HG03432 (cell line): ENCODE data around the gene S100A12.

Source experiments
- ATAC-seq: cut with Tn5 transposase; IDR thresholded peaks from one replicate; pipeline ENCODE4 v1.9.1; 2021; ENCODE audit warnings: mild to moderate bottlenecking, moderate library complexity; ENCODE audit not compliant: unreplicated experiment

S100A12 gene

DNA sequence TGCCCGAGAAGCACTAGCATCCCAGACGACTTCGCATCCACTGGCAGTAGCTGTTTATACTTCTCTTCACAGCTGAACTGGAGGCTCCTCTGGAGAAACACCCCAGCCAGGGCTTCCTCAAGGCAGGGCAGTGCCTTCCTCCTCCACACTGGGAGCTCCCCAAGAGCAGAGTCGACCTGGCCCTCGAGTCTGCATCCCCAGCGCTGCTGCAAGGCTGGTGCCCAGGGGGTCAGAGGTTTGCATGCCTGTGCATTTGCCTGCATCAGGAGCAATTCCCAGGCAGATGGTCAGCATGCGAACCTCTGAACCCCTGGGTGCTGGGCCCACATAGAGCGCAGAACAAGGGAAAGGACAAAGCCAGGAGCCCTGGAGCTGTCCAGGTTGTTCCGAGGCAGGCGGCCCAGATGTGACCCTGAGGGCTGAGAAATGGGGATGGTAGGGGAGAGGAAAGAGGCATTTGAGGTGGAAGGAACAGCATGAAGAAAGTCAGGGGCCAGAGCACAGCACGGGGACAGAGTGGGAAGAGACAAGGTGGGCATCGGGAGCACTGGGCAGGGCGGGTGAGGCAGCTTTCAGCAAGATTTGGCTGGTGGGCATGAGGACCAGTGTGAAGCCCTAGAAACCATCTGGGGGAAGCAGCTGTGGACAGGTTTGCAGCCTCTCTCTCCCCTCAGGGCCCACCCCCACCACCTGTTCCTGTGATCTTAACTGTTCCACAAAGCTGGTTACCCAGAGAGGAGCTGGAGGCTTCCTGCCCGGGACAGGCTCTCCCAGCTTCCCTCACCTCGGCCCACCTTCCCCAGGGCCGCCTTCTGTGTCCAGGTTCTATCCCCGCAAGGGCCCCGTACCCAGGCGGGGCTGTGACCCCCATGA is 21.9 kb upstream of the S100A12 start:
- ATAC-seq = no peak

GRCh38 chr1:153396461-153396860 is 21.0 kb upstream of the S100A12 start:
- no peak for ATAC-seq

DNA sequence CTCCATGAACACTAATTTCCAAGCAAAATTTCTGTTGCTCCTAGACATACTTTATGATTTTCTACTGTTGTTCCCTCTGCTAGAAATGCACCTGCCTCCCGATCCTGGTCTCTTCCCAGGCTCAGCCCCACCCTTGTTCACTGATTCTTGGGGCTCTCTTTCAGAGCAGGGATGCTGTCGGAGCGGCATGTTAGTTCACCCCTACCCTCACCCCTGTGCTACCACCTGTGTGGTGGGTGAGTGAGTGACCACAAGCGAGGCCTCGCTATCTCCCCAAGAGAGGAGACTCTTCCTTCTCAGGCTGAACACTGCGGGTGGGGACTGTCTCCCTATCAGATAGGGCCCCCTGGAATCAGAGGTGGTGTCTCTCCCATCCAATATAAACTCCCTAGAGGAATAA is 20.4 kb upstream of the S100A12 start:
- ATAC-seq = no peak

DNA sequence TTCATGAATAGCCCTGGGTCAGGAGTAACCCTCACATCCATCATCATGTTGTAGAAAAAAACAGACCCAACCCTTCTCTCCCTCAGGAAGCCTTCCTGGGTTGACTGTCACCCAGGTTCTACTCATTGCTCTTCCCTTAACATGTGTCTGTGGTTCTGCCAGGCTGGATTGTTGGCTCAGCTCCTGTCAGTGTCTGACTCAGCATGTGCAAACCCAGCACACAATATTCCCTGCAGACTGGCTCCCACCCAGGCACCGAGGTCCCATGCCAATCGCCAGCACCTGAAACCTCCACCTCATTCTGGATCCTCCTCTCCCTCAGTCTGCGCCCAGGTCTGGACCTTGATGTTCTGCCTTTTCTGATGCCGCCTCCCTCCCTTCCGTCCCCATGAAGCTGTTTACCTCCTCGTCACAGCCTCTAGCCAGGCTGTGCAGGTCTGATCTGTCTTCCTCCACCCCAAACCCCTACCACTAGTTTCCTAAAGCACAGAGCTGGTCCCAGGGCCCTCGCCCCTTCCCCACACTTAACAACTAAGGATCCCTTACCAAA is 19.8 kb upstream of the S100A12 start:
- no peak for ATAC-seq

GRCh38 chr1:153394391-153394790 is 19.0 kb upstream of the S100A12 start:
- no peak for ATAC-seq

- ATAC-seq = no peak
These were observed 18.5 kb upstream of the S100A12 start for GRCh38 chr1:153393926-153394325.

DNA sequence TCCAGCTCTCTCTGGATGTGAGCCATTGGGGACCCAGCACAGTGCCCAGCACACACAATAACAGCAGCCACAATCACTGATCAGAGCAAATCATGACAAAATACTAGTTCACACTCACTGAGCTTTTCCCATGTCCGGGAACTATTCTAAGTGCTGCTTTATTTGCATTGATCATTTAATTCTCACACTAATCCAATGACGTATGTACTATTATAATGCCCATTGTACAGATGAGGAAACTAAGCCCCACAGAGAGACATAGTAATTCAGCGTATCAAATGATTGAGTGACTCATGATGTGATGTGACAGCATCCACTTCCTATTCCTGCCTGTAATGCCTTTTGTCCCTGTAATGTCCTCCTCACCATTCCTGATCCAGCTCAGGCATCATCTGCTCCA is 17.4 kb upstream of the S100A12 start:
- no peak for ATAC-seq

GRCh38 chr1:153392258-153392657 is 16.8 kb upstream of the S100A12 start:
- ATAC-seq = no peak

GRCh38 chr1:153390938-153391710 is 15.7 kb upstream of the S100A12 start, which contains the start of gene S100A8:
S100A8 (minus strand) TSS chr1:153391073; CDS start chr1:153390535, 538 bp downstream.
- no peak for ATAC-seq

- ATAC-seq = no peak
These were observed 14.8 kb upstream of the S100A12 start for GRCh38 chr1:153389973-153390879.

- ATAC-seq = no peak
These were observed 14.0 kb upstream of the S100A12 start for GRCh38 chr1:153389401-153389800.

GRCh38 chr1:153387785-153388184 is 12.4 kb upstream of the S100A12 start:
- no peak for ATAC-seq

- ATAC-seq = no peak
These were observed 11.6 kb upstream of the S100A12 start for GRCh38 chr1:153387001-153387400.

GRCh38 chr1:153386500-153386901 is 11.1 kb upstream of the S100A12 start:
- ATAC-seq = no peak

- ATAC-seq = no peak
These were observed 9.6 kb upstream of the S100A12 start for GRCh38 chr1:153384958-153385580.

DNA sequence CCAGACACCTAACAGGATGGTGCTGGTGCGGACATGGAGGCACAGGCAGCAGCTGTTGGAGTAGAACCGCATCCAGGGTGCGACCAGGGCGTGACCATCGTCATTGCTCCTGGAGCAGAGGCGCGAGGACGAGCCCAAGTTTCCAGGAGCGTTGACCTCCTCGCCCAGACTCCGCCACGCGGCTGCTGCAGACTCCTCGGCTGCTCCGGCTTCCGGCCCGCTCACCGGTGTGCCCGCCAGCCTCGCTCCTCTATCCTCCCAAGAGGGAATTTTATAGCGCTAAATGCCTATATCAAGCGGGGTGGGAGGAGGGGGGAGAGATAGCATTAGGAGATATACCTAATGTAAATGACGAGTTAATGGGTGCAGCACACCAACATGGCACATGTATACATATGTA is 5.3 kb upstream of the S100A12 start:
- ATAC-seq = no peak

DNA sequence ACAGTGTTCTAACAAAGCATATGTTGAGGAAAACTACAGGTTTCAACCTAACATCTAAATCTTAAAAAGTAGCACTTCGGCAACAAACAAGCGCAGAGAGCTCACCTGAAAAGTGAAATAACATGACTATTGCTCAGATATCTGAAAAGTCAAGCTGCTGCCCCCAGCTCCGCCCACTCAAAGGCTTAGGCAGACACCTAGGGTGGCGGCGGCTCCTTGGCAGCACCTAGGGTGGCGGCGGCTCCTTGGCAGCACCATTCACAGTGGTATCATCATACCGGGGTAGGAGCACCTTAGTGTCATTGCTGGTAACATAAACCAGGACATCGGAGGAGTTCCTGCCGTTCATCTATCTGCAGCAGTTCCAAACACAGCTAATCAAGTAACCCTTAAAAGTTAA is 4.2 kb upstream of the S100A12 start:
- ATAC-seq = no peak

DNA sequence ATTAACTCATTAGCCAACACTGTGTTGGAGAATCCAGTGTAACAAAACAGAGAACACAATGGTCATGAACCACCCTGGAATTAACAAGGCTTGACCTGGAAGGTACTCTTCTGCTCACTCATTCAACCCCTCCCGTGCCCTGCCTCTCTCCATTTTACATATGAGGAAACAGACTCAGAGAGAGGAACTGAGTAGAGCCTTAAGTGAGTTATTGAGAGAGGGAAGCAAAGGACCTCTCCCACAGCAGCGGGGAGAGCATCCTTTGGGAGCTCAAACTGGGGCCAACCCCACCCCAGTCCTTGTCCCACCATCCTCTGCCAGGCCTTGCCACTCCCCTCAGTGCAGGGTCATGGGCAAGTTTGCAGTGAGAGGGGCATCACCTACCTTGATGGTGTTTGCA is 1.4 kb downstream of the S100A12 start:
- no peak for ATAC-seq

DNA sequence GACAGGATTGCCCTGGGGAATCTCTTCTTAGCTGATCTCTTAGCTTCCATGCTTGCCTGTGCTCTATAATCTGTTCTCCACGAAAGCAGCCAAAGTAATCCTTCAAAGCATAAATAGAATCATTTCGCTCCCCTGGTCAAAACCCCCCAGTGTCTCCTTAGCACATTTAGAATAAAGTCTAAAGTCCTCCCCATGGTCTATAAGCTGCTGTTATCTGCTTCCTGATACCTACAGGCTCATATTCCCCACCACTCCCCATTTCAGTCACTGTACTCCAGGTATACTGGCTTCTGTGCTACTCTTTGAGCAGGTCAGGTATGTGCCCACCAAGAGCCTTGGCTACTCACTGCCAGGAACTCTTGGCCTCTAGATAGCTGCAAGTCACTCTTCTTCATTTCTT is 2.9 kb downstream of the S100A12 start:
- ATAC-seq = no peak

GRCh38 chr1:153371231-153371630 is 4.2 kb downstream of the S100A12 start:
- no peak for ATAC-seq
